Activated CD8-positive, alpha-beta T cell treated with anti-CD3 and anti-CD28 coated beads for 36 hours (primary cell): ENCODE measurements around the gene CDKN1B. TPM values are rescaled to one million over a fixed set of nuclear protein-coding genes. Genes with fewer than 3 reads are reported as not detected.

Experiments
- ATAC-seq: fragments of 200-7000 bp; cut with Tn5 transposase; one replicate; pipeline ENCODE4 v1.10.0; 2021; ENCODE audit warnings: mild to moderate bottlenecking, moderate library complexity
- CTCF ChIA-PET: fragments of 350-600 bp; sonication (Branson Sonifier 250); formaldehyde crosslinking; loops from one replicate; lab custom pipeline; 2021; ENCODE audit warnings: antibody characterized with exemption; lab: Charles Lee
- POLR2A ChIA-PET: fragments of 350-600 bp; sonication (Branson Sonifier 250); formaldehyde crosslinking; loops from one replicate; lab custom pipeline; 2021; ENCODE audit warnings: antibody characterized with exemption; lab: Charles Lee
- DNase-seq: peaks from one replicate; pipeline ENCODE4 v3.0.0-alpha.2; 2020
- H3K27ac Mint-ChIP-seq: one replicate; pipeline ENCODE4 v1.8.0; 2021; ENCODE audit warnings: mild to moderate bottlenecking, mixed read lengths
- H3K27me3 Mint-ChIP-seq: one replicate; pipeline ENCODE4 v1.8.0; 2021; ENCODE audit warnings: mixed read lengths
- H3K36me3 Mint-ChIP-seq: one replicate; pipeline ENCODE4 v1.8.0; 2021; ENCODE audit warnings: low read depth, mixed read lengths
- H3K4me1 Mint-ChIP-seq: one replicate; pipeline ENCODE4 v1.8.0; 2021; ENCODE audit warnings: low read depth, mixed read lengths
- H3K4me3 Mint-ChIP-seq: one replicate; pipeline ENCODE4 v1.8.0; 2021; ENCODE audit warnings: mild to moderate bottlenecking, moderate library complexity, mixed read lengths
- H3K9me3 Mint-ChIP-seq: one replicate; pipeline ENCODE4 v1.8.0; 2021; ENCODE audit warnings: mixed read lengths
- intact Hi-C: fragments of 100-400 bp; cut with micrococcal nuclease; formaldehyde crosslinking; loops from one replicate; pipeline ENCODE4 v1.10.0; 2022
- total RNA-seq, 2 experiments: library from RNA; stranded (reverse); gene quantifications; one replicate each; pipeline ENCODE4 v1.2.3, GENCODE V29; 2021
- TF ChIP-seq, protein P1 (sequence below): fragments of 200-600 bp; IDR thresholded peaks from one replicate; pipeline ENCODE4 v1.8.0; 2022; ENCODE audit warnings: antibody characterized with exemption, mild to moderate bottlenecking

CDKN1B gene
- total RNA-seq, 2 experiments from 2014 or later, result 39.9 to 40.8 TPM

DNA sequence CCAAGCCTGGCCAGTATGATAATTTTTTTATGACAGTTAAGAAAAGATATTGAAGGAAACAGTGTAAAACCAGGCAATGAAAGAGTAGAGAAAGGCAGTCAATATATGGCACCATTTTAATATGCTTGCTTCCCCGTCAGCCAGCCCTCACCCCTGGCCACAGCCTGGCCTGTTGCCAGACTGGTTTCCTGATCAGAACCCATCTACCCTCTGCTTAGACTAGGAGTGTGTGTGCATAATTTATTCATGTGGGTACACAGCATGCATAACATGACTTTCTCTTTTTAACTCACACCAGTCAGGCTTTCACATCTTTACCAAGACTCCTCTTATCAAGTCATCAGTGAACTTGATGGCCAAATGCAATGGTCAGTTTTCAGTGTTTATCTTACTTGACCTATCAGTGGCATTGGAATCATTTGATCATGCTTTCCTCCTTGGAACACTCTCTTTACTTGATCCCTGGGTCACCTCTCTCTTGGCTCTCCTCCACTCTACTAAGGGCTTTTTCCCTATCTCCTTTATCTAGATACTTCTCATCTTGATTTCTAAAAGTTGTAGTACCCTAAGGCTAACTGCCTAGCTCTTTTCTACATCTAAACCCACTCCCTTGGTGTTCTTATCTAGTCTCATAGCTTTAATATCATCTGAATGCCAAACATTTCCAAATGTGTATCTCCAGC is 11.2 kb upstream of the CDKN1B start:
- intact Hi-C loops, result no loop called here
- H3K27me3 Mint-ChIP-seq, result no peaks in the 10 kb centered on the region
- H3K4me3 Mint-ChIP-seq, result no peak overlapping the region
- no peaks in the 10 kb centered on the region for H3K9me3 Mint-ChIP-seq
- H3K36me3 Mint-ChIP-seq, result no peaks in the 10 kb centered on the region
- POLR2A ChIA-PET, result interaction anchor here (2.6 kb wide), 1 partner anchor 9 kb away, joined by 9 read pairs; no protein-coding TSS in a partner anchor
- TF ChIP-seq, protein P1, sequence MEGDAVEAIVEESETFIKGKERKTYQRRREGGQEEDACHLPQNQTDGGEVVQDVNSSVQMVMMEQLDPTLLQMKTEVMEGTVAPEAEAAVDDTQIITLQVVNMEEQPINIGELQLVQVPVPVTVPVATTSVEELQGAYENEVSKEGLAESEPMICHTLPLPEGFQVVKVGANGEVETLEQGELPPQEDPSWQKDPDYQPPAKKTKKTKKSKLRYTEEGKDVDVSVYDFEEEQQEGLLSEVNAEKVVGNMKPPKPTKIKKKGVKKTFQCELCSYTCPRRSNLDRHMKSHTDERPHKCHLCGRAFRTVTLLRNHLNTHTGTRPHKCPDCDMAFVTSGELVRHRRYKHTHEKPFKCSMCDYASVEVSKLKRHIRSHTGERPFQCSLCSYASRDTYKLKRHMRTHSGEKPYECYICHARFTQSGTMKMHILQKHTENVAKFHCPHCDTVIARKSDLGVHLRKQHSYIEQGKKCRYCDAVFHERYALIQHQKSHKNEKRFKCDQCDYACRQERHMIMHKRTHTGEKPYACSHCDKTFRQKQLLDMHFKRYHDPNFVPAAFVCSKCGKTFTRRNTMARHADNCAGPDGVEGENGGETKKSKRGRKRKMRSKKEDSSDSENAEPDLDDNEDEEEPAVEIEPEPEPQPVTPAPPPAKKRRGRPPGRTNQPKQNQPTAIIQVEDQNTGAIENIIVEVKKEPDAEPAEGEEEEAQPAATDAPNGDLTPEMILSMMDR, result no peak
- H3K4me1 Mint-ChIP-seq, result peaks cover 22% of the 10 kb centered on the region
- ATAC-seq (peak; percentile 65), DNase-seq (peak; percentile 72)
- CTCF ChIA-PET, result interaction anchor here (0.8 to 1.2 kb wide), 8 partner anchors 8 to 329 kb away, joined by 3 to 11 read pairs (median 4); no protein-coding TSS in a partner anchor
- no peak overlapping the region for H3K27ac Mint-ChIP-seq

DNA sequence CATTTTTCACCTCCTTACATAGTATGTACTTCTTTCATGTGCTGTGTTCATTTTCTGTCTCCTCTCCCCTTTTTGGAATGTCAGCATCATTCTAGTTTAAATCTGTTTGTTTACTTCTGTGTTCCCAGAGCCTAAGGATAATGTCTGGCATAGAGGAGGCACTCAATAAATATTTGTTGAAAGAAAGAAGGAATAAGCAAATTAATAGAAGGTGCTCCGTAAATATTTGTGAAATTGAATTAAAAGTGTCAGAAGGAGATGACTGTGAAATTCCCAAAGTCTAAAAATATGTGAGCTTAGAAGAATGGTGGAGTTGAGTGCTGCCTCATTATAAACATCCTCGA is 3.3 kb upstream of the CDKN1B start:
- H3K27me3 Mint-ChIP-seq, result no peaks in the 10 kb centered on the region
- no peaks in the 10 kb centered on the region for H3K9me3 Mint-ChIP-seq
- H3K4me3 Mint-ChIP-seq, result peak overlapping the region; percentile 77
- H3K27ac Mint-ChIP-seq, result peak overlapping the region; percentile 95
- intact Hi-C loops, result no loop called here
- TF ChIP-seq, protein P1, result no peak
- DNase-seq (no peak), ATAC-seq (no peak)
- ChIA-PET CTCF (interaction anchor here (0.7 to 4.4 kb wide), 10 partner anchors 9 to 240 kb away, joined by 3 to 35 read pairs (median 3); no protein-coding TSS in a partner anchor), POLR2A (interaction anchor here (0.7 to 9.8 kb wide), 5 partner anchors 8 to 26 kb away, joined by 3 to 151 read pairs (median 26); partner anchors contain the start of gene GPR19)
- peaks cover 37% of the 10 kb centered on the region for H3K4me1 Mint-ChIP-seq
- peaks cover 15% of the 10 kb centered on the region for H3K36me3 Mint-ChIP-seq

DNA sequence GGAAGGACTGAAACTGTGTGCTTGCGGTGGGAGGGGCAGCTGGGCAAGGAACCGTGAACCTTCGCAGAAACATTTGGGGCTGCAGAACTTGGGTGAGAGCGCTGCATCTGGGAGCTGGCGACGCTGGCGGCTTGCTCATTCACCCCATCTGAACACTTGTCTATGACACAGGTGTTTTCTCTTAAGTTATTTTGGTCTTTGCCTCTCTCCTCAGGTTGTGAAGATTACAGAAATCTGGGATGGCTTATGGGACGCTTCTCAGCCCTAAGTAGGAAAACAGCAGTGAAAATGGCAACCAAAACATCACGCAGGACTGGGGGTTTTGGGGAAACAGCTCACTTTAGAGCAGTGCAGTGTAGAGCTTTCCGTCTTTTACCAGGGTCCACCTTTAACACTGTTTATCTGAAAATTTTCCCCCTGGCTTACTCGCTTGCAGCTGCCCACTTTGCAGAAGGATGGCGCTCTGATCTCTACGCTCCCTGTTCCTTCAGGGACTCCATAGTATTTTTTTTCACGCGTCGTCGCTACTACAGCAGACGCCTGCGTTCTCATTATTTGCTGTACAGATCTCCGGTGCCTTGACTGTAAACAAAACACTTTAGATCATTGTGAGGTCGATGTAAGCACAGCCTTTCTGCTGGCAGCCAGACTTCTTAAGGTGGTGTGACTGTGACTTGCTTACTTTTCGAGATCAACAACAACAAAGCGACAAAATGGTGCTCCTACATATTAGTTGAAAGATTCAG is 2.7 kb upstream of the CDKN1B start:
- Mint-ChIP-seq H3K9me3 (no peaks in the 10 kb centered on the region), H3K36me3 (peaks cover 20% of the 10 kb centered on the region), H3K4me1 (peaks cover 37% of the 10 kb centered on the region), H3K27ac (peak overlapping the region; percentile 95), H3K4me3 (peak overlapping the region; percentile 77), H3K27me3 (no peaks in the 10 kb centered on the region)
- CTCF ChIA-PET, result interaction anchor here (0.7 to 4.4 kb wide), 10 partner anchors 9 to 241 kb away, joined by 3 to 35 read pairs (median 3); no protein-coding TSS in a partner anchor
- intact Hi-C loops, result no loop called here
- POLR2A ChIA-PET, result interaction anchor here (0.7 to 9.8 kb wide), 6 partner anchors 8 to 210 kb away, joined by 3 to 151 read pairs (median 18); partner anchors contain the start of gene GPR19
- peak; percentile 63 for DNase-seq
- ATAC-seq, result peak; percentile 15
- TF ChIP-seq, protein P1, result peak; percentile 26

DNA sequence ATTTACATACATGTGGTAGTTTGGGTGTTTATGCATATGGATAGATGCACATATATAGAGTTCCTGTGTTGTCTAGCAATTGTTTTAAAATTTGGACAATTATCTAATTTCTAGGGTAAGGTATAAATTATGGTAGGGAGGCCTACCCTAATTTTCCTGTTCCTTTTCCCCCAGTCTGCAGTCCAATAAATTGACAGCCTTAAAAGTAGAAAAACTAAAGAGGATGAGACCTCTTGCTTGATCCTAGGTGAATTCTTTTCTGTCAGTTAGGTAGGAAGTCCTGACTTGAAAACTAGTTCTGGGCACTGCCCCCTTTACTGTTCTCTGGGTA is 2.1 kb upstream of the CDKN1B start:
- no peaks in the 10 kb centered on the region for H3K9me3 Mint-ChIP-seq
- intact Hi-C loops, result no loop called here
- TF ChIP-seq, protein P1, result no peak
- DNase-seq, result no peak
- ChIA-PET CTCF (interaction anchor here (0.7 to 4.4 kb wide), 7 partner anchors 10 to 361 kb away, joined by 3 to 35 read pairs (median 3); no protein-coding TSS in a partner anchor), POLR2A (interaction anchor here (1.4 to 9.8 kb wide), 7 partner anchors 9 to 358 kb away, joined by 5 to 151 read pairs (median 18); partner anchors contain the start of genes BORCS5, DUSP16 and GPR19)
- peaks cover 26% of the 10 kb centered on the region for H3K36me3 Mint-ChIP-seq
- H3K27ac Mint-ChIP-seq, result peak overlapping the region; percentile 95
- H3K27me3 Mint-ChIP-seq, result no peaks in the 10 kb centered on the region
- no peak for ATAC-seq
- peaks cover 39% of the 10 kb centered on the region for H3K4me1 Mint-ChIP-seq
- H3K4me3 Mint-ChIP-seq, result peak overlapping the region; percentile 77
